Measurements from ENCODE around the gene YIPF6.

YIPF6 gene, protein sequence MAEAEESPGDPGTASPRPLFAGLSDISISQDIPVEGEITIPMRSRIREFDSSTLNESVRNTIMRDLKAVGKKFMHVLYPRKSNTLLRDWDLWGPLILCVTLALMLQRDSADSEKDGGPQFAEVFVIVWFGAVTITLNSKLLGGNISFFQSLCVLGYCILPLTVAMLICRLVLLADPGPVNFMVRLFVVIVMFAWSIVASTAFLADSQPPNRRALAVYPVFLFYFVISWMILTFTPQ

DNA sequence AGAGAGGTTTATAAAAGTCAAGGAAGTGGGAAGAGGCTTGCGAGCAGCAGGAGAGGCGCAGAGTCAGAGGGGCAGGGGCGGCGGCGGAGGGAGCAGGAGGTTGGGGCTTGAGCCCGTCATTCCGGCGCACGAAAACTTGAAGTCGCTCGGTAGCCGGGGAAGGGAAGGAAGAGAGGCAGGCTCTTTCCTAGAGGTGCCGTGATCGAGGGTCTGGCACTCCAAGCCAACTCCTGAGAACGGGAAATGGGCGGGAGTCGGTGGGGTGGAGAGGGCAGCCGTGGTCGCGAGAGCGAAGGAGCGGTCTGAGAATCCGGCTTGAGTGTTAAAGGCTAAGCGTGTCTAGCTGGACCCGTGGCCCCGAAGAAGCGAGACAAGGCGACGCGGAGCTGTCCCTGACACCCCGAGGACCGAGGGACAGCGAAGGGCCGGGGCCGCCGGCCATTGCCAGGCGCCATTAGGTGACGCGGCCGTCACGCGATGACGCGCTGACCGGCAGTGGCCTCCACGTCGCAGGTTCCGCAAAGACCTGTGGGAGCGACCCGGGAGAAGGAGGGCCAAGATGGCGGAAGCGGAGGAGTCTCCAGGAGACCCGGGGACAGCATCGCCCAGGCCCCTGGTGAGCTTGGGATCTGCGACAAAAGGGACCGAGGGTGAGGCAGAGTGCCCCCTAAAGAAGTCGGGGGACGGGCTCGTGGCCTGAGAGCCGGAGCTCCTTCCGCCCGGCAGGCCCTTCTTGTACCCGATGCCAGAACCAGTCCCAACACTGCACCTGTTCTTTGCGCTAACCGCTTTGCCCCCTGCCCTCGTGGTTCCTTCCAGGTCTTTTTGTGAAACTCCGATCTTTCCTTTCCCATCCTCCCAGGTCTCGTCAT, at the start of gene YIPF6:
TSS of gene YIPF6 (plus strand) at position 544 of the 872 bp plus-strand sequence. CDS start at position 560, 16 bp downstream.
- TF ChIP-seq, protein P1, sequence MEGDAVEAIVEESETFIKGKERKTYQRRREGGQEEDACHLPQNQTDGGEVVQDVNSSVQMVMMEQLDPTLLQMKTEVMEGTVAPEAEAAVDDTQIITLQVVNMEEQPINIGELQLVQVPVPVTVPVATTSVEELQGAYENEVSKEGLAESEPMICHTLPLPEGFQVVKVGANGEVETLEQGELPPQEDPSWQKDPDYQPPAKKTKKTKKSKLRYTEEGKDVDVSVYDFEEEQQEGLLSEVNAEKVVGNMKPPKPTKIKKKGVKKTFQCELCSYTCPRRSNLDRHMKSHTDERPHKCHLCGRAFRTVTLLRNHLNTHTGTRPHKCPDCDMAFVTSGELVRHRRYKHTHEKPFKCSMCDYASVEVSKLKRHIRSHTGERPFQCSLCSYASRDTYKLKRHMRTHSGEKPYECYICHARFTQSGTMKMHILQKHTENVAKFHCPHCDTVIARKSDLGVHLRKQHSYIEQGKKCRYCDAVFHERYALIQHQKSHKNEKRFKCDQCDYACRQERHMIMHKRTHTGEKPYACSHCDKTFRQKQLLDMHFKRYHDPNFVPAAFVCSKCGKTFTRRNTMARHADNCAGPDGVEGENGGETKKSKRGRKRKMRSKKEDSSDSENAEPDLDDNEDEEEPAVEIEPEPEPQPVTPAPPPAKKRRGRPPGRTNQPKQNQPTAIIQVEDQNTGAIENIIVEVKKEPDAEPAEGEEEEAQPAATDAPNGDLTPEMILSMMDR (IDR thresholded peaks at IDR 0.05; ENCODE audit: control insufficient read depth, insufficient read depth, low read depth, low read length, missing control alignments), result no peak
- H3K4me3 ChIP-seq (ENCODE audit: control insufficient read depth, low read depth, low read length), result peak within 1 kb of the TSS; percentile 81
- no peak for DNase-seq (ENCODE audit: low read depth)

DNA sequence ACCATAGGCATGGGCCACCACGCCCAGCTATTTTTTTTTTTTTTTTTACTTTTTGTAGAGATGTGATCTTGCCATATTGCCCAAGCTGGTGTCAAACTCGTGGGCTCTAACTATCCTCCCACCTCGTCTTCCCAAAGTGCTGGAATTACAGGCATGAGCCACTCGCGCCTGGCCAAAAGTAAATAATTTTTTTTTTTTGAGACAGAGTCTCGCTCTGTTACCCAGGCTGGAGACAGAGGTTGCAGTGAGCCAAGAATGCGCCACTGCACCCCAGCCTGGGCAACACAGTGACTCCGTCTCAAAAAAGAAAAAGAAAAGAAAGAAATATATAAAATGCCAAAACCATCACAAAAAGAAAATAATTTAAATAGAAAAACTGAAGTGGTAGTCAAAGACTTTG, 47.1 kb upstream of the YIPF6 start:
- DNase-seq (ENCODE audit: low read depth), result no peak
- TF ChIP-seq, protein P1 (IDR thresholded peaks at IDR 0.05; ENCODE audit: control insufficient read depth, insufficient read depth, low read depth, low read length, missing control alignments), result no peak
- H3K4me3 ChIP-seq (ENCODE audit: control insufficient read depth, low read depth, low read length), result no peak overlapping the region

DNA sequence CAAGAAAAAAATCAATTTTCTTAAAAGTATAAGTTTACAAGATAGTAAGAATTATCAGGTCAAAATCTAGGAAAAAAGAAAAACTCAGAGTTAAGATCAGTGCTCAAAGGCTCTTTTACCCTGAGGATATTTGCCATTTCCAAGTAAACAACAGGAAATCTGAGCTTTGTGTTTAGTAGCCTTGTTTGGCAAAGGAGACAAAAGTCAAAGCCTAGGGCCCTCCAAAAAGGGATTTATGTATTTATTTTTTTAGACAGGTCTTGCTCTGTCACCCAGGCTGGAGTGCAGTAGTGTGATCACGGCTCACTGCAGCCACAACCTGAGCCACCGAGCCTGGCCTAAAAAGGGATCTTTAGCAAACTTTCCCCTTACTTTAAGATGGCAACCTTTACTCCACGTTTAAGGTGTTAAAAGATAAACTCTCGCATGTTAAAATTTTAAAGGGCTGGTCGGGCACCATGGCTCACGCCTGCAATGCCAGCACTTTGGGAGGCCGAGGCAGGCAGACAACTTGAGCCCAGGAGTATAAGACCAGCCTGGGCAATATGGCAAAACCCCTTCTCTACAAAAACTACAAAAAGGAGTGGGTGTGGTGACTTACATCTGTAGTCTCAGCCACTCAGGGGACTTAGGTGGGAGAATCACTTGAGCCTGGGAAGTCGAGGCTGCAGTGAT, 44.2 kb upstream of the YIPF6 start:
- DNase-seq (ENCODE audit: low read depth), result no peak
- TF ChIP-seq, protein P1 (IDR thresholded peaks at IDR 0.05; ENCODE audit: control insufficient read depth, insufficient read depth, low read depth, low read length, missing control alignments), result no peak
- H3K4me3 ChIP-seq (ENCODE audit: control insufficient read depth, low read depth, low read length), result no peak overlapping the region

DNA sequence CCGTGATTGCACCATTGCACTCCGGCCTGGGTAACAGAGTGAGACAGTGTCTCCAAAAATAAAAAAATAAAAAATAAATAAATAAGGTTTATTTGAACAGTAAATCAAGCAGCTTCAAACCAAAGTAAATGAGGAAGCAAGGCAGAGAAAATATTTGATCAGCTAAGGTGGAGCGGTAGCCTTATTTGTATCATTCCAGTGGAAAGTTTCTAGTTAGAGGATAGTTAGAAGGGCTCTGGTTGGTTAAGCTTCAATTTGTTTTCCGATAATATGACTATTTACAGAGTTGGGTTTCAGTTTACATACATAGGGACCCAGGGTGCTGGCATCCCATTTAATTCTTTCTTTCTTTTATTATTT, 43.7 kb upstream of the YIPF6 start:
- no peak for DNase-seq (ENCODE audit: low read depth)
- H3K4me3 ChIP-seq (ENCODE audit: control insufficient read depth, low read depth, low read length), result no peak overlapping the region
- TF ChIP-seq, protein P1 (IDR thresholded peaks at IDR 0.05; ENCODE audit: control insufficient read depth, insufficient read depth, low read depth, low read length, missing control alignments), result no peak

DNA sequence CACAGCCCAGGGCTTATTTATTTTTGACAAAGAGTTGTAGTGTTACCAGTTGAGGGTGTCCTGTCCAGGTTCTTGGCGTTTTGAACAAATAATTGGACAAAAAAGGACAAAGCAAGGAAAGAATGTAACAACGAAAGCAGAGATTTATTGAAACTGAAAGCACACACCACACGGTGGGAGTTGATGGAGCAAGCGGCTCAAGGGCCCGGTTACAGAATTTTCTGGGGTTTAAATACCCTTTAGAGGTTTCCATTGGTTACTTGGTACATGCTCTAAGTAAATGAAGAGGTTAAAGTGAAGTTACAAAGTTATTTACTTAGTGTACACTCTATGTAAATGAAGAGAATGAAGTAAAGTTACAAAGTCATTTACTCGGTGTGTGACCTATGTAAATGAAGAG, 37.8 kb upstream of the YIPF6 start:
- no peak overlapping the region for H3K4me3 ChIP-seq (ENCODE audit: control insufficient read depth, low read depth, low read length)
- no peak for DNase-seq (ENCODE audit: low read depth)
- TF ChIP-seq, protein P1 (IDR thresholded peaks at IDR 0.05; ENCODE audit: control insufficient read depth, insufficient read depth, low read depth, low read length, missing control alignments), result no peak

DNA sequence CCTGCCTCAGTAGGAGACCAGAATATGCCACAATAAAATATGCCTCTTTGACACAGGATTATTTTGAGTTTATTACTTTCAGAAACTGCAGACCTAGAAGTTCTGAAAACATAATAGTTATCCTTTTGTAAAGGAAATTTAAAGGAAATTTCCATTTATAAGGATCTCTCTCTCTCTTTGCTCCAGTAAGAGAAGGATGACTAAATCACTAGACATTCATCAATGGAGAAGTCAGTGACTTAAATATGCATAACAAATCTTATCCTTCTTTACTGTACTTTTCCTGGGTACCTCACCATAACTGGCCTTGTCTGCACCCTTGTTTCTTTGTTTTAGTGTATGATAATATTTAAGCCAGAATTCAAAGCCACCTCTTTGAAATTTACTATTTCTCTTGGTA, 37.3 kb upstream of the YIPF6 start:
- TF ChIP-seq, protein P1 (IDR thresholded peaks at IDR 0.05; ENCODE audit: control insufficient read depth, insufficient read depth, low read depth, low read length, missing control alignments), result no peak
- no peak overlapping the region for H3K4me3 ChIP-seq (ENCODE audit: control insufficient read depth, low read depth, low read length)
- DNase-seq (ENCODE audit: low read depth), result no peak

Data from AG09309 (cell line).